ENCODE results near the gene SULT1C2.

- no peak for TF ChIP-seq POLR2A (IDR thresholded peaks at IDR 0.05)
- TF ChIP-seq, protein P1, sequence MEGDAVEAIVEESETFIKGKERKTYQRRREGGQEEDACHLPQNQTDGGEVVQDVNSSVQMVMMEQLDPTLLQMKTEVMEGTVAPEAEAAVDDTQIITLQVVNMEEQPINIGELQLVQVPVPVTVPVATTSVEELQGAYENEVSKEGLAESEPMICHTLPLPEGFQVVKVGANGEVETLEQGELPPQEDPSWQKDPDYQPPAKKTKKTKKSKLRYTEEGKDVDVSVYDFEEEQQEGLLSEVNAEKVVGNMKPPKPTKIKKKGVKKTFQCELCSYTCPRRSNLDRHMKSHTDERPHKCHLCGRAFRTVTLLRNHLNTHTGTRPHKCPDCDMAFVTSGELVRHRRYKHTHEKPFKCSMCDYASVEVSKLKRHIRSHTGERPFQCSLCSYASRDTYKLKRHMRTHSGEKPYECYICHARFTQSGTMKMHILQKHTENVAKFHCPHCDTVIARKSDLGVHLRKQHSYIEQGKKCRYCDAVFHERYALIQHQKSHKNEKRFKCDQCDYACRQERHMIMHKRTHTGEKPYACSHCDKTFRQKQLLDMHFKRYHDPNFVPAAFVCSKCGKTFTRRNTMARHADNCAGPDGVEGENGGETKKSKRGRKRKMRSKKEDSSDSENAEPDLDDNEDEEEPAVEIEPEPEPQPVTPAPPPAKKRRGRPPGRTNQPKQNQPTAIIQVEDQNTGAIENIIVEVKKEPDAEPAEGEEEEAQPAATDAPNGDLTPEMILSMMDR (IDR thresholded peaks at IDR 0.05): no peak
Observed at GRCh38 chr2:108330979-108331378, 42.3 kb downstream of the SULT1C2 start.
